Endodermal cell (in vitro differentiated cells): ENCODE data around the gene NRXN3. TPM values are rescaled to one million over a fixed set of nuclear protein-coding genes. Genes with fewer than 3 reads are reported as not detected.

ENCODE experiments used
- DNase-seq: peaks from one replicate; pipeline ENCODE4 v3.0.0-alpha.2; 2017
- H3K27ac ChIP-seq: 2 replicates; pipeline ENCODE4 v1.5.1; 2013; ENCODE audit warnings: mild to moderate bottlenecking, low read depth, low read length, moderate library complexity
- H3K27me3 ChIP-seq: 2 replicates; pipeline ENCODE4 v1.6.1; 2013; ENCODE audit warnings: mild to moderate bottlenecking, low read length, moderate library complexity; ENCODE audit not compliant: insufficient read depth, control insufficient read depth, poor library complexity, severe bottlenecking
- H3K36me3 ChIP-seq: 2 replicates; pipeline ENCODE4 v1.7.0; 2013; ENCODE audit warnings: mild to moderate bottlenecking, low read length, moderate library complexity; ENCODE audit not compliant: control insufficient read depth, insufficient read depth
- H3K4me1 ChIP-seq: one replicate; pipeline ENCODE4 v1.7.0; 2013; ENCODE audit warnings: low read length; ENCODE audit not compliant: control insufficient read depth, insufficient read depth
- H3K4me3 ChIP-seq: 2 replicates; pipeline ENCODE4 v1.5.1; 2013; ENCODE audit warnings: mild to moderate bottlenecking, low read length, moderate library complexity
- H3K9ac ChIP-seq: 2 replicates; pipeline ENCODE4 v1.6.1; 2013; ENCODE audit warnings: mild to moderate bottlenecking, low read length, moderate library complexity; ENCODE audit not compliant: poor library complexity, severe bottlenecking; ENCODE audit errors: extremely low read depth
- H3K9me3 ChIP-seq: 2 replicates; pipeline ENCODE4 v1.6.1; 2013; ENCODE audit warnings: mild to moderate bottlenecking, low read length, moderate library complexity; ENCODE audit not compliant: control insufficient read depth
- H3K27ac Mint-ChIP-seq: 2 replicates; pipeline ENCODE4 v1.8.0; 2020; ENCODE audit warnings: mixed read lengths
- H3K27me3 Mint-ChIP-seq: 2 replicates; pipeline ENCODE4 v1.8.0; 2021; ENCODE audit warnings: mild to moderate bottlenecking, mixed read lengths; ENCODE audit not compliant: insufficient read depth
- H3K36me3 Mint-ChIP-seq: 2 replicates; pipeline ENCODE4 v1.8.0; 2020; ENCODE audit warnings: low read depth, mixed read lengths
- H3K4me1 Mint-ChIP-seq: 2 replicates; pipeline ENCODE4 v1.8.0; 2020; ENCODE audit warnings: mixed read lengths
- H3K4me3 Mint-ChIP-seq: 2 replicates; pipeline ENCODE4 v1.8.0; 2020; ENCODE audit warnings: mild to moderate bottlenecking, moderate library complexity, mixed read lengths
- H3K9me3 Mint-ChIP-seq: 2 replicates; pipeline ENCODE4 v1.8.0; 2020; ENCODE audit warnings: mild to moderate bottlenecking, mixed read lengths
- CTCF ChIP-seq: fragments of 200-600 bp; sonication (generic); conservative IDR thresholded peaks from 2 replicates; pipeline ENCODE4 v1.5.0; 2021; ENCODE audit warnings: antibody characterized with exemption, mild to moderate bottlenecking
- WGBS, 2 experiments: methylation state at CpG; one replicate each; pipeline versions ENCODE4 v1.1.5 to v1.1.7; 2013; ENCODE audit warnings: missing lambda C conversion rate in 2 of 2, mixed read lengths in 1 of 2; ENCODE audit not compliant: insufficient coverage in 1 of 2, insufficient read length in 1 of 2; 5-methylcytosine and 5-hydroxymethylcytosine counted together
- total RNA-seq, 2 donors: library from RNA; stranded (reverse); fragmentation: NEBNext Ultra II Directional in 1 of 2; extraction: Animal tissue kit (Norgen Biotek cat#: 25700) in 1 of 2; gene quantifications; 2 replicates in 1 of 2; 3 replicates in 1 of 2; pipeline ENCODE4 v1.2.1, GENCODE V29; 2021

Gene NRXN3
- total RNA-seq, 2 donors from 2014 or later: 20.9 to 21.4 TPM

DNA sequence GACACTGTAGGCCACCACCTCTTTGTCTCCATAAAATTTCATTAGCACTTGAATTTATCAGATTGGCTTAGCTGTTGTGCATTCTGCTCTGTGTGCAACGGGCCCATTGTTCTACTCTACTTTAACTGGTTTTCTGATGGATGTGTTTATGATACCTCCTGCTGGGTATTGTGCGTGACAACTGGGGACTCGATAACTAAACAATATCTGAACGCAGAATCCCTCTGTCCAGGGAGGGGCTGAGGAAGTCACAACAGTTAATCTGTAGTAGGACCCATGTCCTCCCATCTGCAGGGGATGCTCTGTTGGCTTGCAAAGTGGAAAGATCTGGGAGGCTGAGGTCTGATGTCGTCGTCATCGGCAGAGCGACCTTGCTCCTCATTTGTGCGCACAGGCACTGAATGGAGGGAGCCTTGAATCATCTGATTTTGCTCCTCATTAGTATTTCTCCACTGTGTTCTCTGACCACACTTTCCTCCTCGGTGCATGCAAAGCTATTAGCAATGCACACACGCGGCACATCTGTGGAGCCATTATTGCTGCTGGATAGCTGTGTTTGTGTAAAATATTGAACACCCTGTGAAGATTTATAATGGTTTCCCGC is 422.5 kb downstream of the NRXN3 start:
- H3K36me3 Mint-ChIP-seq: no peaks in the 10 kb centered on the region
- peaks cover 12% of the 10 kb centered on the region for H3K4me1 ChIP-seq
- H3K27ac ChIP-seq: no peak overlapping the region
- no peaks in the 10 kb centered on the region for H3K9me3 ChIP-seq
- no peak overlapping the region for H3K4me3 ChIP-seq
- H3K9ac ChIP-seq: no peak overlapping the region
- no peak for TF ChIP-seq CTCF
- peaks cover 3% of the 10 kb centered on the region for H3K4me1 Mint-ChIP-seq
- H3K4me3 Mint-ChIP-seq: no peak overlapping the region
- 88 to 94% methylated on average over 7 to 13 of the region's 13 CpGs for WGBS, 2 experiments
- DNase-seq: no peak
- no peak overlapping the region for H3K27ac Mint-ChIP-seq
- peaks cover 4% of the 10 kb centered on the region for H3K27me3 Mint-ChIP-seq
- no peaks in the 10 kb centered on the region for H3K9me3 Mint-ChIP-seq
- no peaks in the 10 kb centered on the region for H3K27me3 ChIP-seq
- H3K36me3 ChIP-seq: no peaks in the 10 kb centered on the region

DNA sequence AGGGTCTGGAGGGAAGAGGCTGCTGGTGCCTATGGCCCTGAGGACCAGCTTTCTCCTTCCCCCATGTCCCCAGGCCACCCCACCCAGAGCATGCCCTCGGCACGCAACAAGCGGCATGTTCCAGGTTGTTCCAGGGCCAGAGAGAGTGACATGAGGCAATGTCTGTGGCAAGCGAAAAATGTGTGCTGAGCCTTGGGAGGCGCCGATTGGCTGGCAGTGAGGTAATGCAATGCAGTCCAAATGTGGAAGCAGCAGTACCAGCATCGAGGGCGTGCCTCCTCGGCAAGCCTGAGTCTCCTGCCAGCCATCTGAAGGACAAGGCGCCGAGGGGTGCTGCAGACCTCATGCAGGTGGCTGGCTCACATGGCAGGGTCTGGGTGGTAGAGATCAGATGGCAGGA is 423.8 kb downstream of the NRXN3 start:
- H3K9me3 ChIP-seq: no peaks in the 10 kb centered on the region
- H3K27me3 Mint-ChIP-seq: peaks cover 7% of the 10 kb centered on the region
- no peaks in the 10 kb centered on the region for H3K9me3 Mint-ChIP-seq
- H3K27ac Mint-ChIP-seq: no peak overlapping the region
- no peak for DNase-seq
- H3K9ac ChIP-seq: no peak overlapping the region
- H3K27me3 ChIP-seq: peaks cover 2% of the 10 kb centered on the region
- H3K4me3 ChIP-seq: no peak overlapping the region
- no peak overlapping the region for H3K27ac ChIP-seq
- no peaks in the 10 kb centered on the region for H3K36me3 ChIP-seq
- 96 to 100% methylated on average over 4 to 11 of the region's 11 CpGs for WGBS, 2 experiments
- H3K4me3 Mint-ChIP-seq: no peak overlapping the region
- H3K4me1 Mint-ChIP-seq: peaks cover 9% of the 10 kb centered on the region
- peaks cover 12% of the 10 kb centered on the region for H3K4me1 ChIP-seq
- no peaks in the 10 kb centered on the region for H3K36me3 Mint-ChIP-seq
- no peak for TF ChIP-seq CTCF

DNA sequence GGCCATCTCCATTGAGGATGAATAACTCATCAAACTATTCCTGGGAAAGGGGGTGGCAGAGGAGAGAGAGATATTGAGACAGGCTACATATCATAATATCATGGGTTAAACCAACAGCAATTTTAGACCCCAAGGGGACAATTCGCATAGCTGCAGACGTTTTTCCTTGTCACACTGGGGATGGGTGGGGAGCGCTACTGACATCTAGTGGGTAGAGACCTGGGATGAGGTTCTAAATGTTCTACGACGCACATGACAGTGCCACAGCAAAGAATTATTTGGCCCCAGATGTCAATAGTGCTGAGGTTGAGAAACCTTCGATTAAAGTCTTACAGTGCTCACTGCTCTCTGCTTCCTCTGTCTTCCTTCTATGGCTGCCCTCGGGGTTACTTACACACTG is 425.6 kb downstream of the NRXN3 start:
- no peak overlapping the region for H3K9ac ChIP-seq
- Mint-ChIP-seq H3K36me3 (no peaks in the 10 kb centered on the region), H3K27me3 (peaks cover 19% of the 10 kb centered on the region), H3K4me3 (no peak overlapping the region), H3K9me3 (no peaks in the 10 kb centered on the region), H3K27ac (no peak overlapping the region), H3K4me1 (peaks cover 6% of the 10 kb centered on the region)
- no peak overlapping the region for H3K27ac ChIP-seq
- 47 to 64% methylated on average over 5 to 7 of the region's 7 CpGs for WGBS, 2 experiments
- peak; percentile 74 for TF ChIP-seq CTCF
- no peaks in the 10 kb centered on the region for H3K9me3 ChIP-seq
- H3K27me3 ChIP-seq: peaks cover 6% of the 10 kb centered on the region
- no peaks in the 10 kb centered on the region for H3K36me3 ChIP-seq
- peak; percentile 68 for DNase-seq
- H3K4me3 ChIP-seq: no peak overlapping the region
- peaks cover 4% of the 10 kb centered on the region for H3K4me1 ChIP-seq
